Fibroblast of gingiva (primary cell): Measurements from ENCODE around the gene WDR90.
"Not testable (repeated sequence)": the region's sequence is repeated elsewhere in the genome, so short reads cannot be mapped to it uniquely, and the experiment has no call there.

Experiments
- DNase-seq: peaks from one replicate; pipeline ENCODE4 v3.0.0-alpha.2; 2011; ENCODE audit warnings: low read depth

The WDR90 gene

GRCh38 chr16:689175-689897 is 40.2 kb downstream of the WDR90 start:
- DNase-seq: no peak

GRCh38 chr16:691242-691641 is 42.1 kb downstream of the WDR90 start:
- DNase-seq: not testable (repeated sequence)

- no peak for DNase-seq
These were observed 43.4 kb downstream of the WDR90 start for GRCh38 chr16:692356-693108.

- no peak for DNase-seq
These were observed 44.2 kb downstream of the WDR90 start for GRCh38 chr16:693364-693763.

- DNase-seq: no peak
These were observed 44.6 kb downstream of the WDR90 start for GRCh38 chr16:693766-694165.

GRCh38 chr16:694187-694862 is 45.2 kb downstream of the WDR90 start:
- no peak for DNase-seq

GRCh38 chr16:694863-695354 is 45.7 kb downstream of the WDR90 start:
- DNase-seq: no peak

GRCh38 chr16:695355-696089 is 46.4 kb downstream of the WDR90 start:
- no peak for DNase-seq

- DNase-seq: no peak
These were observed 49.9 kb downstream of the WDR90 start for GRCh38 chr16:698911-699671.

- DNase-seq: no peak
These were observed 51.8 kb downstream of the WDR90 start for GRCh38 chr16:700684-701584.

GRCh38 chr16:702341-702740 is 53.2 kb downstream of the WDR90 start:
- no peak for DNase-seq

- no peak for DNase-seq
These were observed 54.2 kb downstream of the WDR90 start for GRCh38 chr16:703406-703805.

GRCh38 chr16:704047-704446 is 54.9 kb downstream of the WDR90 start:
- DNase-seq: no peak

- DNase-seq: no peak
These were observed 55.6 kb downstream of the WDR90 start for GRCh38 chr16:704552-705380.

- DNase-seq: no peak
These were observed 56.4 kb downstream of the WDR90 start, which contains the start of gene FBXL16 for GRCh38 chr16:705431-706188. Gene FBXL16, minus strand, starts transcription at chr16:705801. Its CDS starts 8,396 bp downstream, at chr16:697405.

GRCh38 chr16:706189-707061 is 57.3 kb downstream of the WDR90 start:
- no peak for DNase-seq

- no peak for DNase-seq
These were observed 57.9 kb downstream of the WDR90 start for GRCh38 chr16:707062-707538.
